ENCODE measurements around the gene OR4C11. TPM values are rescaled to one million over a fixed set of nuclear protein-coding genes. Genes with fewer than 3 reads are reported as not detected.

OR4C11 gene
- polyA plus RNA-seq, 1 of the 3 experiments (the other 2 are of a cell fraction), result not detected

DNA sequence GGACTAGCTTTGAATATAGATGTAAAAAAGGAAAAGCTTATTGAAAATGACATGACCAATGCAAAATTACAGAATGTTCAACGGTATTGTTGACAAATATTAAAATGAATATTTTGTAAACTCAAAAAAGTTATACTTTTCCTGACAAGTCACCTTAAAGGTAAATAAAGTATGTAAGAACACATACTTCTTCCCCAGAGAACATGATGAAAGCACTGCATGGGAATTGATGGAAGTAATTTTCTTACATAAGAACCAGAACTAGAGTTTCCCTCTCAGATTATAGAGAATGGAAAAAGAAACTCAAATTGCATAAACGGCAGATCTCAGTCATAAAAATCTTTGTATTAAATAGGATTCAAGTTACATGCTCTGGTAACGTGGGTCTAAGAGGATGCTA, 27.4 kb upstream of the OR4C11 start, which contains the start of gene OR4P4:
TSS of gene OR4P4 (plus strand) at position 301 of the 400 bp plus-strand sequence.
- Histone ChIP-seq H4K20me1 (ENCODE audit: insufficient read depth) (no peaks in the 10 kb centered on the region), H3K79me2 (ENCODE audit: insufficient read depth) (no peaks in the 10 kb centered on the region), H3K36me3 (replicated peaks in 1 of 2; ENCODE audit: control insufficient read depth in 1 of 2, insufficient read depth in 2 of 2, low read length in 1 of 2) (no peaks in the 10 kb centered on the region), H3K9me3 (no peaks in the 10 kb centered on the region), H3K27me3 (ENCODE audit: insufficient read depth) (no peaks in the 10 kb centered on the region), H3F3A (replicated peaks; ENCODE audit: insufficient read depth) (no peaks in the 10 kb centered on the region), H2AFZ (ENCODE audit: low read depth) (no peak within 1 kb of the TSS), H3K9me2 (no peaks in the 10 kb centered on the region), H3K4me3 (ENCODE audit: low read depth in 2 of 2, low read length in 1 of 2) (no peak within 1 kb of the TSS), H3K4me1 (ENCODE audit: control insufficient read depth in 1 of 2, insufficient read depth in 2 of 2, low read depth in 1 of 2, low read length in 1 of 2) (no peaks in the 10 kb centered on the region), H3K4me2 (no peak within 1 kb of the TSS), H3K9ac (no peak within 1 kb of the TSS), H3K27ac (ENCODE audit: low read depth in 2 of 2, low read length in 1 of 2) (no peak within 1 kb of the TSS)
- no peak for DNase-seq
- 2% methylated on average over 3 of the region's 3 CpGs for WGBS (ENCODE audit: low lambda C conversion rate)
- ChIA-PET CTCF (no interaction called here), POLR2A (no interaction called here)
- TF ChIP-seq SMC3 (IDR thresholded peaks at IDR 0.05; ENCODE audit: low read depth, low read length) (no peak), TAF1 (IDR thresholded peaks at IDR 0.05; ENCODE audit: borderline replicate concordance, low read depth, low read length) (no peak), CHD2 (IDR thresholded peaks at IDR 0.05; ENCODE audit: low read length, partially characterized antibody) (no peak), TCF12 (IDR thresholded peaks at IDR 0.05) (no peak), SIN3A (IDR thresholded peaks at IDR 0.05; ENCODE audit: borderline replicate concordance, low read depth, low read length) (no peak), JUND (IDR thresholded peaks at IDR 0.05) (no peak), GATA2 (CRISPR knock-in tag; IDR thresholded peaks at IDR 0.05) (no peak), IRF3 (IDR thresholded peaks at IDR 0.05; ENCODE audit: low read depth, low read length) (no peak), ELF1 (IDR thresholded peaks at IDR 0.05) (no peak), MXI1 (IDR thresholded peaks at IDR 0.05; ENCODE audit: low read depth, low read length) (no peak), YY1 (IDR thresholded peaks at IDR 0.05; ENCODE audit: low read depth) (no peak), TEAD4 (IDR thresholded peaks at IDR 0.05; ENCODE audit: borderline replicate concordance, insufficient read depth) (no peak), RFX5 (IDR thresholded peaks at IDR 0.05; ENCODE audit: low read length) (no peak), FOSL2 (IDR thresholded peaks at IDR 0.05; ENCODE audit: borderline replicate concordance, low read depth) (no peak), USF2 (IDR thresholded peaks at IDR 0.05; ENCODE audit: borderline replicate concordance, low read depth, low read length) (no peak)
- TF ChIP-seq, protein P1, sequence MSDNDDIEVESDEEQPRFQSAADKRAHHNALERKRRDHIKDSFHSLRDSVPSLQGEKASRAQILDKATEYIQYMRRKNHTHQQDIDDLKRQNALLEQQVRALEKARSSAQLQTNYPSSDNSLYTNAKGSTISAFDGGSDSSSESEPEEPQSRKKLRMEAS (IDR thresholded peaks at IDR 0.05; ENCODE audit: low read depth), result no peak

GRCh38 chr11:55624531-55624930, 17.1 kb upstream of the OR4C11 start:
- Histone ChIP-seq H3K79me2 (ENCODE audit: insufficient read depth) (no peaks in the 10 kb centered on the region), H3K27ac (ENCODE audit: low read depth in 2 of 2, low read length in 1 of 2) (no peak overlapping the region), H3K36me3 (replicated peaks in 1 of 2; ENCODE audit: control insufficient read depth in 1 of 2, insufficient read depth in 2 of 2, low read length in 1 of 2) (no peaks in the 10 kb centered on the region), H3K4me3 (ENCODE audit: low read depth in 2 of 2, low read length in 1 of 2) (no peak overlapping the region), H2AFZ (ENCODE audit: low read depth) (no peak overlapping the region), H4K20me1 (ENCODE audit: insufficient read depth) (no peaks in the 10 kb centered on the region), H3K4me1 (ENCODE audit: control insufficient read depth in 1 of 2, insufficient read depth in 2 of 2, low read depth in 1 of 2, low read length in 1 of 2) (no peaks in the 10 kb centered on the region), H3K27me3 (ENCODE audit: insufficient read depth) (no peaks in the 10 kb centered on the region), H3K9me2 (no peaks in the 10 kb centered on the region), H3K9ac (no peak overlapping the region), H3K4me2 (no peak overlapping the region), H3F3A (replicated peaks; ENCODE audit: insufficient read depth) (no peaks in the 10 kb centered on the region), H3K9me3 (0 out of 2 replicates have a peak, but pooled peaks cover 4% of the 10 kb centered on the region)
- WGBS (ENCODE audit: low lambda C conversion rate), result 31% methylated on average over 1 of the region's 1 CpG
- ChIA-PET CTCF (no interaction called here), POLR2A (no interaction called here)
- no peak for DNase-seq
- TF ChIP-seq YY1 (IDR thresholded peaks at IDR 0.05; ENCODE audit: low read depth) (no peak), JUND (IDR thresholded peaks at IDR 0.05) (no peak), TAF1 (IDR thresholded peaks at IDR 0.05; ENCODE audit: borderline replicate concordance, low read depth, low read length) (no peak), EP300 (IDR thresholded peaks at IDR 0.05; ENCODE audit: borderline replicate concordance in 1 of 2, low read depth in 1 of 2, low read length in 1 of 2) (no peak), NFIC (IDR thresholded peaks at IDR 0.05; ENCODE audit: borderline replicate concordance) (no peak), EZH2phosphoT487 (IDR thresholded peaks at IDR 0.05; ENCODE audit: borderline replicate concordance, low read depth) (no peak), FOXM1 (IDR thresholded peaks at IDR 0.05; ENCODE audit: low read depth) (no peak), GABPA (IDR thresholded peaks at IDR 0.05; ENCODE audit: low read depth) (no peak), RXRA (IDR thresholded peaks at IDR 0.05; ENCODE audit: borderline replicate concordance, low read depth) (no peak), ZBTB33 (IDR thresholded peaks at IDR 0.05; ENCODE audit: borderline replicate concordance, low read depth) (no peak)
- TF ChIP-seq, protein P2, sequence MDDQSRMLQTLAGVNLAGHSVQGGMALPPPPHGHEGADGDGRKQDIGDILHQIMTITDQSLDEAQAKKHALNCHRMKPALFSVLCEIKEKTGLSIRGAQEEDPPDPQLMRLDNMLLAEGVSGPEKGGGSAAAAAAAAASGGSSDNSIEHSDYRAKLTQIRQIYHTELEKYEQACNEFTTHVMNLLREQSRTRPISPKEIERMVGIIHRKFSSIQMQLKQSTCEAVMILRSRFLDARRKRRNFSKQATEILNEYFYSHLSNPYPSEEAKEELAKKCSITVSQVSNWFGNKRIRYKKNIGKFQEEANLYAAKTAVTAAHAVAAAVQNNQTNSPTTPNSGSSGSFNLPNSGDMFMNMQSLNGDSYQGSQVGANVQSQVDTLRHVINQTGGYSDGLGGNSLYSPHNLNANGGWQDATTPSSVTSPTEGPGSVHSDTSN (IDR thresholded peaks at IDR 0.05), result no peak
- TF ChIP-seq, protein P1 (IDR thresholded peaks at IDR 0.05; ENCODE audit: low read depth), result no peak
